OCI-LY7 (cell line): ENCODE results near the gene CHRNA3. TPM values are rescaled to one million over a fixed set of nuclear protein-coding genes. Genes with fewer than 3 reads are reported as not detected.
A peak's percentile ranks its signal among the peaks of the same experiment; 100 is the strongest.

Experiments used
- BruUV-seq: library from RNA; stranded (reverse); fragments of 400-500 nt; replicated peaks from 2 replicates; lab custom pipeline; 2021; lab: Mats Ljungman, UMichigan
- CTCF ChIA-PET: fragments of 300-600 bp; sonication (Branson Sonifier 250); formaldehyde crosslinking; loops from one replicate; lab custom pipeline; 2022; ENCODE audit warnings: antibody characterized with exemption; ENCODE audit not compliant: unreplicated experiment; lab: Charles Lee
- POLR2A ChIA-PET: fragments of 300-600 bp; sonication (Branson Sonifier 250); formaldehyde crosslinking; loops from one replicate; lab custom pipeline; 2022; ENCODE audit warnings: antibody characterized with exemption; lab: Charles Lee
- DNase-seq: peaks from one replicate; pipeline ENCODE4 v3.0.0-alpha.2; 2015; ENCODE audit warnings: low spot score
- H2AFZ ChIP-seq: fragments of 200-600 bp; sonication (generic), shearing (Covaris generic); 2 replicates; pipeline ENCODE4 v1.6.1; 2014; ENCODE audit warnings: mild to moderate bottlenecking, antibody characterized with exemption, low read length, moderate library complexity
- H3K27ac ChIP-seq: fragments of 200-600 bp; sonication (generic); 2 replicates; pipeline ENCODE4 v1.5.1; 2014; ENCODE audit warnings: mixed run types, low read depth, mild to moderate bottlenecking, moderate library complexity, low read length, inconsistent platforms; ENCODE audit not compliant: poor library complexity, severe bottlenecking
- H3K36me3 ChIP-seq: fragments of 200-600 bp; sonication (generic); 2 replicates; pipeline ENCODE4 v1.6.1; 2014; ENCODE audit warnings: mild to moderate bottlenecking, antibody characterized with exemption, low read length, moderate library complexity, mixed read lengths; ENCODE audit not compliant: insufficient read depth
- H3K4me1 ChIP-seq: fragments of 200-600 bp; sonication (generic); 2 replicates; pipeline ENCODE4 v1.5.1; 2014; ENCODE audit warnings: mild to moderate bottlenecking, low read length; ENCODE audit not compliant: insufficient read depth, poor library complexity, severe bottlenecking
- H3K4me2 ChIP-seq: fragments of 200-600 bp; sonication (generic); 2 replicates; pipeline ENCODE4 v1.6.1; 2014; ENCODE audit warnings: mild to moderate bottlenecking, low read length
- H3K4me3 ChIP-seq: fragments of 200-600 bp; sonication (generic); 2 replicates; pipeline ENCODE4 v1.5.1; 2014; ENCODE audit warnings: mild to moderate bottlenecking, low read depth, low read length; ENCODE audit not compliant: poor library complexity, severe bottlenecking
- H3K79me2 ChIP-seq: fragments of 200-600 bp; sonication (generic); 2 replicates; pipeline ENCODE4 v1.6.1; 2016; ENCODE audit warnings: low read depth, mild to moderate bottlenecking, low read length, moderate library complexity, mixed read lengths; ENCODE audit not compliant: insufficient read depth
- H3K9me2 ChIP-seq: fragments of 200-600 bp; sonication (generic); 2 replicates; pipeline ENCODE4 v1.6.1; 2016; ENCODE audit warnings: mild to moderate bottlenecking, low read length, mixed read lengths; ENCODE audit not compliant: insufficient read depth
- H3K9me3 ChIP-seq: fragments of 200-600 bp; sonication (generic); 2 replicates; pipeline ENCODE4 v1.6.1; 2014; ENCODE audit warnings: mild to moderate bottlenecking, mixed run types, low read length, mixed read lengths
- H4K20me1 ChIP-seq: fragments of 200-600 bp; sonication (generic); 2 replicates; pipeline ENCODE4 v1.6.1; 2014; ENCODE audit warnings: mild to moderate bottlenecking, antibody characterized with exemption, low read length, moderate library complexity, mixed read lengths; ENCODE audit not compliant: insufficient read depth
- CTCF ChIP-seq: fragments of 200-600 bp; sonication (generic); conservative IDR thresholded peaks from 2 replicates; pipeline ENCODE4 v1.5.1; 2014; ENCODE audit warnings: mild to moderate bottlenecking, antibody characterized with exemption, low read length, moderate library complexity, mixed read lengths
- EZH2phosphoT487 ChIP-seq: fragments of 200-600 bp; sonication (generic); IDR thresholded peaks from 2 replicates; pipeline ENCODE4 v1.6.1; 2018; ENCODE audit warnings: low read depth, borderline replicate concordance, mild to moderate bottlenecking, mixed run types, antibody characterized with exemption, low read length, moderate library complexity, mixed read lengths
- intact Hi-C: fragments of 100-400 bp; cut with micrococcal nuclease; formaldehyde crosslinking; loops from one replicate; pipeline ENCODE4 v1.10.0; 2022; ENCODE audit not compliant: unreplicated experiment
- total RNA-seq, 2 experiments: library from RNA; depleted of rRNA in 1 of 2; stranded (reverse); fragments of >200 nt in 1 of 2; shearing (Covaris generic) in 1 of 2; gene quantifications; 2 replicates each; pipeline ENCODE4 v1.2.3, GENCODE V29; 2014 to 2022

CHRNA3 gene
- total RNA-seq, 2 experiments from 2014 or later = not detected

DNA sequence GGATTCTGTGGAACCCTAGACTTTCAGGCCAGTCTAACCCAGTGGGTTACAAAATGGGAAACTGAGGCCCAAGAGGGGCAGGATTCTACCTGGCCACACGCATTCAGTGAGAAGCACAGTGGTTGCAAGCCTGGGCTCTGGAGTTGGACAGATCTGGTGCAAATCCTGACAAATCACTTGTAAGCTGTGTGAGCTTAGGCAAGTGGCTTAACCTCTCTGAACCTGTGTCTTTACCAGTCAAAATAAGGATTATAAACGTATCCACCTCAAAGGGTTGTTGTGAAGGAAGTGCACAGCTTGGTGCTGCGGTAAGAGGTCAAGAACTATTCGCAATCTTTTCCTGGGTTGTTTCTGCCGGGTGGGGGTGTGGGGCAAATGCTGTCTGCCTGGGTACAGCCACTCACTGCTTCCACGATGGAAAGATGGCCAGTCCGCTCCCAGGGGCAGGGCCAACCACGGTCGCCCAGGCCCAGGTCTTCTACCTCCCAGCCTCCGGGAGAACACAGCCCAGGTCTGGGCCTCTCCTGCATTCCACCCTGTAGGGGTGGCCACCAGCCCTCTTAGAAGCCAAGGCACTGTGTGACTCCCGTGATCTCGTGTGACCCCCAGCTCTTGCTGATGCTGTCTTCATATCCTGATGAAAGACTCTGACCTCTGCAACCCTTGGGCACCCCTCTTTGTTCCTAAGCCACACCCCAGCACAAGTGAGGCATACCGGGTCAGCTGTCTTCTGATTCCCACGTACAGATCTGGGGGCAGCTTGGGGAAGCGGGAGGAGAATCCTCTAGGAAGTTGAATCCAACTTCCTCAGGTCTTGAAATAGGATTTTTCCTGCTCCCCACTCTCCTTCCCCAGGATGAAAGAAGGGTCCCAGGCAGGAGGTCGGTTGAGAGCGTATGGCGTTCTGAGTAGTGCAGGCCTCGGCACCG lies 1.5 kb downstream of the CHRNA3 start:
- Histone ChIP-seq H2AFZ (no peak overlapping the region), H3K9me2 (no peaks in the 10 kb centered on the region), H3K79me2 (no peaks in the 10 kb centered on the region), H3K4me1 (no peaks in the 10 kb centered on the region), H4K20me1 (no peaks in the 10 kb centered on the region), H3K9me3 (no peaks in the 10 kb centered on the region), H3K36me3 (no peaks in the 10 kb centered on the region), H3K27ac (no peak overlapping the region), H3K4me3 (no peak overlapping the region), H3K4me2 (no peak overlapping the region)
- TF ChIP-seq EZH2phosphoT487 = no peak
- no peak for TF ChIP-seq CTCF
- POLR2A ChIA-PET = no interaction called here
- intact Hi-C loops = loop anchor here (5.0 kb wide), 1 partner anchor 312 kb away; no protein-coding TSS in a partner anchor
- CTCF ChIA-PET = no interaction called here
- no TSS peak for BruUV-seq
- DNase-seq = no peak

- Histone ChIP-seq H2AFZ (no peak overlapping the region), H3K4me3 (no peak overlapping the region), H3K79me2 (no peaks in the 10 kb centered on the region), H3K4me2 (no peak overlapping the region), H3K4me1 (no peaks in the 10 kb centered on the region), H3K9me2 (no peaks in the 10 kb centered on the region), H3K9me3 (no peaks in the 10 kb centered on the region), H3K36me3 (no peaks in the 10 kb centered on the region), H4K20me1 (no peaks in the 10 kb centered on the region), H3K27ac (no peak overlapping the region)
- peak; percentile 96 for TF ChIP-seq CTCF
- TF ChIP-seq EZH2phosphoT487 = no peak
- intact Hi-C loops = loop anchor here (1.0 to 5.0 kb wide), 3 partner anchors 91 to 311 kb away; no protein-coding TSS in a partner anchor
- BruUV-seq = no TSS peak
- POLR2A ChIA-PET = no interaction called here
- DNase-seq = peak; percentile 83
- CTCF ChIA-PET = no interaction called here
These were observed 2.3 kb downstream of the CHRNA3 start for GRCh38 chr15:78618490-78618934.

- TF ChIP-seq EZH2phosphoT487 = no peak
- no peak for TF ChIP-seq CTCF
- intact Hi-C loops = loop anchor here (1.0 to 5.0 kb wide), 3 partner anchors 91 to 311 kb away; no protein-coding TSS in a partner anchor
- no peak overlapping the region for H2AFZ ChIP-seq
- ChIA-PET CTCF (no interaction called here), POLR2A (no interaction called here)
- H3K36me3 ChIP-seq = no peaks in the 10 kb centered on the region
- BruUV-seq = no TSS peak
- H3K4me3 ChIP-seq = no peak overlapping the region
- H3K27ac ChIP-seq = no peak overlapping the region
- no peaks in the 10 kb centered on the region for H3K9me3 ChIP-seq
- no peak overlapping the region for H3K4me2 ChIP-seq
- DNase-seq = no peak
- no peaks in the 10 kb centered on the region for H4K20me1 ChIP-seq
- no peaks in the 10 kb centered on the region for H3K4me1 ChIP-seq
- no peaks in the 10 kb centered on the region for H3K9me2 ChIP-seq
- H3K79me2 ChIP-seq = no peaks in the 10 kb centered on the region
These were observed 2.7 kb downstream of the CHRNA3 start for GRCh38 chr15:78618064-78618463.
